NB4 (cell line): ENCODE results near the gene AUH.
"Not testable (repeated sequence)": the region's sequence is repeated elsewhere in the genome, so short reads cannot be mapped to it uniquely, and the experiment has no call there.

ENCODE experiments used
- POLR2A ChIP-seq: IDR thresholded peaks from 2 replicates; pipeline ENCODE4 v1.6.1; 2011; ENCODE audit warnings: mild to moderate bottlenecking; ENCODE audit not compliant: insufficient read length; ENCODE audit errors: extremely low read depth
- TF ChIP-seq, protein P1 (sequence below): IDR thresholded peaks from one replicate; pipeline ENCODE4 v1.5.1; 2012; ENCODE audit warnings: low read depth, low read length

DNA sequence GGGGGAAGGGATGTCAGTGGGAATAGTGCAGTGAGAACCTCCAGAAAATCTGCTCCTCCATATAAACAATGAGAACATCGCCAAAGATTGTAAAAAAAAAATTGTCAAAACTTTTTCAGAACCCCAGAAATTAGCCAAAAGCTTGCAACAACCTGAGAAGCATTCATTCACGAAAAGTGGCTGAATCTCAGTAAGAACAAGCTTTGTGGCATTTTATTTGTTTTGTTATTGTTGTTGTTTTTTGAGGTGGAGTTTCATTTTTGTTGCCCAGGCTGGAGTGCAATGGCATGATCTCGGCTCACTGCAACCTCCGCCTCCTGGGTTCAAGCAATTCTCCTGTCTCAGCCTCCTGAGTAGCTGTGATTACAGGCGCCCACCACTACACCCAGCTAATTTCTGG, 162.8 kb downstream of the AUH start:
- TF ChIP-seq, protein P1, sequence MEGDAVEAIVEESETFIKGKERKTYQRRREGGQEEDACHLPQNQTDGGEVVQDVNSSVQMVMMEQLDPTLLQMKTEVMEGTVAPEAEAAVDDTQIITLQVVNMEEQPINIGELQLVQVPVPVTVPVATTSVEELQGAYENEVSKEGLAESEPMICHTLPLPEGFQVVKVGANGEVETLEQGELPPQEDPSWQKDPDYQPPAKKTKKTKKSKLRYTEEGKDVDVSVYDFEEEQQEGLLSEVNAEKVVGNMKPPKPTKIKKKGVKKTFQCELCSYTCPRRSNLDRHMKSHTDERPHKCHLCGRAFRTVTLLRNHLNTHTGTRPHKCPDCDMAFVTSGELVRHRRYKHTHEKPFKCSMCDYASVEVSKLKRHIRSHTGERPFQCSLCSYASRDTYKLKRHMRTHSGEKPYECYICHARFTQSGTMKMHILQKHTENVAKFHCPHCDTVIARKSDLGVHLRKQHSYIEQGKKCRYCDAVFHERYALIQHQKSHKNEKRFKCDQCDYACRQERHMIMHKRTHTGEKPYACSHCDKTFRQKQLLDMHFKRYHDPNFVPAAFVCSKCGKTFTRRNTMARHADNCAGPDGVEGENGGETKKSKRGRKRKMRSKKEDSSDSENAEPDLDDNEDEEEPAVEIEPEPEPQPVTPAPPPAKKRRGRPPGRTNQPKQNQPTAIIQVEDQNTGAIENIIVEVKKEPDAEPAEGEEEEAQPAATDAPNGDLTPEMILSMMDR: not testable (repeated sequence)
- not testable (repeated sequence) for TF ChIP-seq POLR2A
